ENCODE data around the gene CEP72.
"Not testable (repeated sequence)": the region's sequence is repeated elsewhere in the genome, so short reads cannot be mapped to it uniquely, and the experiment has no call there.

Gene CEP72

DNA sequence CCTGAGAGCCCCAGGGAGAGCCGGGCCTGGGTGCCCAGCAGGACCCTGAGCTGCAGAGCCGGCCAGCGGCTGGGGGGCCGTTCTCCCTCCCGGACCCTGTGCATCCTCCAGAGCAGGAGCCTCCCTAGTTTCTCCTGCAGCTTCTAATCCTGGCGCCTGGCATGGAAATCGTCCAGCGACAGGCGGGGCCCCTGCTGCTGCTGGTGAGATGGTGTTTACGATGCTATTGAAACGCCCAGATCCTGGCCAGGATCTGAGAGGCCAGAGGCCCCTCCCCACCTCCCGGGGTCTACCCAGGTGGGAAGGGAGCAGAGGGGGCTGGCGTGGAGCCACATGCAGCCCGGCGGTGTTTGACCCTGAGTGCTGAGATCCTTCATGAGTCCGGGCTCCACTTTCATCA, 38.2 kb upstream of the CEP72 start:
- Histone ChIP-seq H3K36me3 (ENCODE audit: control insufficient read depth in 4 of 4, insufficient read depth in 4 of 4, low read length in 3 of 4) (no peaks in the 10 kb centered on the region), H3K27ac (ENCODE audit: insufficient read depth in 1 of 2, low read depth in 1 of 2, low read length in 2 of 2, poor library complexity in 1 of 2, severe bottlenecking in 2 of 2) (no peak overlapping the region), H3K27me3 (replicated peaks in 2 of 5; ENCODE audit: control insufficient read depth in 4 of 5, insufficient read depth in 5 of 5, low read length in 4 of 5) (peaks cover 0 to 56% (median 18%) of the 10 kb centered on the region in 5 experiments), H3K4me1 (ENCODE audit: control extremely low read depth in 1 of 4, control insufficient read depth in 4 of 4, insufficient read depth in 4 of 4, low read length in 3 of 4) (no peaks in the 10 kb centered on the region), H3K4me3 (ENCODE audit: control insufficient read depth in 1 of 7, extremely low read depth in 1 of 7, insufficient read depth in 4 of 7, low read depth in 2 of 7, low read length in 6 of 7) (no peak overlapping the region), H3K9me3 (ENCODE audit: control extremely low read depth in 1 of 5, control insufficient read depth in 4 of 5, insufficient read depth in 2 of 5, low read depth in 1 of 5, low read length in 4 of 5) (peaks cover 10 to 27% (median 18%) of the 10 kb centered on the region in 5 experiments)
- WGBS (ENCODE audit: insufficient coverage), result 60% methylated on average over 13 of the region's 16 CpGs
- CTCF ChIA-PET, result no interaction called here
- DNase-seq, result no peak
- POLR2A ChIA-PET, result no interaction called here

DNA sequence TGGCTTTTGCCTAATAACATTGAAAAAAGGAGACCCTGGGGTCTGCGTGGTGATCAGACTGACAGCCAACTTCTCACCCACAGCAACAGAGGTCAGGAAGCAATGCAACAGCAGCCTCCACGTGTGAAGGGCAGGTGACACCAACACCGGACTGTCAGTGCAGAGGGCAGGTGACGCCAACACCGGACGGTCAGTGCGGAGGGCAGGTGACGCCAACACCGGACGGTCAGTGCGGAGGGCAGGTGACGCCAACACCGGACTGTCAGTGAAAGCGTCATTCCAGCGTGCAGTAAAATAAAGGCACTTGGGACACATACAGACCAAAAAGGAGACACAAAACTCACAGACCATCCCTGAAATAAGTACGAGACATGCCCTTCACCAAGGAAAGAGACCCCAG, 37.2 kb upstream of the CEP72 start:
- ChIA-PET POLR2A (no interaction called here), CTCF (no interaction called here)
- DNase-seq, result no peak
- Histone ChIP-seq H3K27me3 (replicated peaks in 2 of 5; ENCODE audit: control insufficient read depth in 4 of 5, insufficient read depth in 5 of 5, low read length in 4 of 5) (peaks cover 4 to 56% (median 24%) of the 10 kb centered on the region in 5 experiments), H3K27ac (ENCODE audit: insufficient read depth in 1 of 2, low read depth in 1 of 2, low read length in 2 of 2, poor library complexity in 1 of 2, severe bottlenecking in 2 of 2) (no peak overlapping the region), H3K9me3 (ENCODE audit: control extremely low read depth in 1 of 5, control insufficient read depth in 4 of 5, insufficient read depth in 2 of 5, low read depth in 1 of 5, low read length in 4 of 5) (peaks cover 10 to 27% (median 18%) of the 10 kb centered on the region in 5 experiments), H3K4me3 (ENCODE audit: control insufficient read depth in 1 of 7, extremely low read depth in 1 of 7, insufficient read depth in 4 of 7, low read depth in 2 of 7, low read length in 6 of 7) (no peak overlapping the region), H3K36me3 (ENCODE audit: control insufficient read depth in 4 of 4, insufficient read depth in 4 of 4, low read length in 3 of 4) (no peaks in the 10 kb centered on the region), H3K4me1 (ENCODE audit: control extremely low read depth in 1 of 4, control insufficient read depth in 4 of 4, insufficient read depth in 4 of 4, low read length in 3 of 4) (no peaks in the 10 kb centered on the region)
- WGBS (ENCODE audit: insufficient coverage), result 95% methylated on average over 16 of the region's 16 CpGs

- Histone ChIP-seq H3K4me1 (ENCODE audit: control extremely low read depth in 1 of 4, control insufficient read depth in 4 of 4, insufficient read depth in 4 of 4, low read length in 3 of 4) (no peaks in the 10 kb centered on the region), H3K27me3 (replicated peaks in 2 of 5; ENCODE audit: control insufficient read depth in 4 of 5, insufficient read depth in 5 of 5, low read length in 4 of 5) (peaks cover 4 to 62% (median 24%) of the 10 kb centered on the region in 5 experiments), H3K36me3 (ENCODE audit: control insufficient read depth in 4 of 4, insufficient read depth in 4 of 4, low read length in 3 of 4) (no peaks in the 10 kb centered on the region), H3K27ac (ENCODE audit: insufficient read depth in 1 of 2, low read depth in 1 of 2, low read length in 2 of 2, poor library complexity in 1 of 2, severe bottlenecking in 2 of 2) (no peak overlapping the region), H3K4me3 (ENCODE audit: control insufficient read depth in 1 of 7, extremely low read depth in 1 of 7, insufficient read depth in 4 of 7, low read depth in 2 of 7, low read length in 6 of 7) (no peak overlapping the region), H3K9me3 (ENCODE audit: control extremely low read depth in 1 of 5, control insufficient read depth in 4 of 5, insufficient read depth in 2 of 5, low read depth in 1 of 5, low read length in 4 of 5) (peaks cover 10 to 27% (median 18%) of the 10 kb centered on the region in 5 experiments)
- ChIA-PET CTCF (no interaction called here), POLR2A (no interaction called here)
- no peak for DNase-seq
- WGBS (ENCODE audit: insufficient coverage), result 100% methylated on average over 4 of the region's 4 CpGs
Measured at GRCh38 chr5:575636-576035, 36.5 kb upstream of the CEP72 start.

DNA sequence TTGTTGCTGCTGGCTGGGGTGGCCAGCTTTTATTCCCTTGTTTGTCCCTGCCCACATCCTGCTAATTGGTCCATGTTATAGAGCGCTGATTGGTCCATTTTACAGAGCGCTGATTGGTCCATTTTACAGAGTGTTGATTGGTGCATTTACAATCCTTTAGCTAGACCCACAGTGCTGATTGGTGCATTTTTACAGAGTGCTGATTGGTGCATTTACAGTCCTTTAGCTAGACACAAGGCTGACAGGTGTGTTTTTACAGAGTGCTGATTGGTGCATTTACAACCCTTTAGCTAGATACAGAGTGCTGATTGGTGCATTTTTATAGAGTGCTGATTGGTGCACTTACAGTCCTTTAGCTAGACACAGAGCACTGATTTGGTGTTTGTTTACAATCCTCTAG, 34.9 kb upstream of the CEP72 start:
- Histone ChIP-seq H3K27me3 (replicated peaks in 2 of 5; ENCODE audit: control insufficient read depth in 4 of 5, insufficient read depth in 5 of 5, low read length in 4 of 5) (peaks cover 4 to 66% (median 26%) of the 10 kb centered on the region in 5 experiments), H3K9me3 (ENCODE audit: control extremely low read depth in 1 of 5, control insufficient read depth in 4 of 5, insufficient read depth in 2 of 5, low read depth in 1 of 5, low read length in 4 of 5) (peaks cover 10 to 27% (median 18%) of the 10 kb centered on the region in 5 experiments)
- H3K4me3 ChIP-seq (ENCODE audit: control insufficient read depth in 1 of 7, extremely low read depth in 1 of 7, insufficient read depth in 4 of 7, low read depth in 2 of 7, low read length in 6 of 7); H3K27ac ChIP-seq (ENCODE audit: insufficient read depth in 1 of 2, low read depth in 1 of 2, low read length in 2 of 2, poor library complexity in 1 of 2, severe bottlenecking in 2 of 2); DNase-seq; H3K36me3 ChIP-seq (ENCODE audit: control insufficient read depth in 4 of 4, insufficient read depth in 4 of 4, low read length in 3 of 4); CTCF ChIA-PET; POLR2A ChIA-PET; H3K4me1 ChIP-seq (ENCODE audit: control extremely low read depth in 1 of 4, control insufficient read depth in 4 of 4, insufficient read depth in 4 of 4, low read length in 3 of 4): not testable (repeated sequence)
- WGBS (ENCODE audit: insufficient coverage), result 100% methylated on average over 2 of the region's 2 CpGs

GRCh38 chr5:577800-578199, 34.3 kb upstream of the CEP72 start:
- Histone ChIP-seq H3K36me3 (ENCODE audit: control insufficient read depth in 4 of 4, insufficient read depth in 4 of 4, low read length in 3 of 4) (no peaks in the 10 kb centered on the region), H3K4me1 (ENCODE audit: control extremely low read depth in 1 of 4, control insufficient read depth in 4 of 4, insufficient read depth in 4 of 4, low read length in 3 of 4) (no peaks in the 10 kb centered on the region), H3K27ac (ENCODE audit: insufficient read depth in 1 of 2, low read depth in 1 of 2, low read length in 2 of 2, poor library complexity in 1 of 2, severe bottlenecking in 2 of 2) (no peak overlapping the region), H3K27me3 (replicated peaks in 2 of 5; ENCODE audit: control insufficient read depth in 4 of 5, insufficient read depth in 5 of 5, low read length in 4 of 5) (peaks cover 4 to 66% (median 23%) of the 10 kb centered on the region in 5 experiments), H3K9me3 (ENCODE audit: control extremely low read depth in 1 of 5, control insufficient read depth in 4 of 5, insufficient read depth in 2 of 5, low read depth in 1 of 5, low read length in 4 of 5) (peaks cover 10 to 27% (median 18%) of the 10 kb centered on the region in 5 experiments), H3K4me3 (ENCODE audit: control insufficient read depth in 1 of 7, extremely low read depth in 1 of 7, insufficient read depth in 4 of 7, low read depth in 2 of 7, low read length in 6 of 7) (no peak overlapping the region)
- ChIA-PET CTCF (no interaction called here), POLR2A (no interaction called here)
- no peak for DNase-seq

GRCh38 chr5:579211-579610, 32.9 kb upstream of the CEP72 start:
- no peaks in the 10 kb centered on the region for H3K36me3 ChIP-seq (ENCODE audit: control insufficient read depth in 4 of 4, insufficient read depth in 4 of 4, low read length in 3 of 4)
- peaks cover 10 to 28% (median 18%) of the 10 kb centered on the region in 5 experiments for H3K9me3 ChIP-seq (ENCODE audit: control extremely low read depth in 1 of 5, control insufficient read depth in 4 of 5, insufficient read depth in 2 of 5, low read depth in 1 of 5, low read length in 4 of 5)
- WGBS (ENCODE audit: insufficient coverage), result 90% methylated on average over 10 of the region's 10 CpGs
- no peak overlapping the region for H3K27ac ChIP-seq (ENCODE audit: insufficient read depth in 1 of 2, low read depth in 1 of 2, low read length in 2 of 2, poor library complexity in 1 of 2, severe bottlenecking in 2 of 2)
- ChIA-PET CTCF (no interaction called here), POLR2A (no interaction called here)
- no peak overlapping the region for H3K4me3 ChIP-seq (ENCODE audit: control insufficient read depth in 1 of 7, extremely low read depth in 1 of 7, insufficient read depth in 4 of 7, low read depth in 2 of 7, low read length in 6 of 7)
- H3K27me3 ChIP-seq (replicated peaks in 2 of 5; ENCODE audit: control insufficient read depth in 4 of 5, insufficient read depth in 5 of 5, low read length in 4 of 5), result peaks cover 4 to 57% (median 17%) of the 10 kb centered on the region in 5 experiments
- no peaks in the 10 kb centered on the region for H3K4me1 ChIP-seq (ENCODE audit: control extremely low read depth in 1 of 4, control insufficient read depth in 4 of 4, insufficient read depth in 4 of 4, low read length in 3 of 4)
- no peak for DNase-seq

DNA sequence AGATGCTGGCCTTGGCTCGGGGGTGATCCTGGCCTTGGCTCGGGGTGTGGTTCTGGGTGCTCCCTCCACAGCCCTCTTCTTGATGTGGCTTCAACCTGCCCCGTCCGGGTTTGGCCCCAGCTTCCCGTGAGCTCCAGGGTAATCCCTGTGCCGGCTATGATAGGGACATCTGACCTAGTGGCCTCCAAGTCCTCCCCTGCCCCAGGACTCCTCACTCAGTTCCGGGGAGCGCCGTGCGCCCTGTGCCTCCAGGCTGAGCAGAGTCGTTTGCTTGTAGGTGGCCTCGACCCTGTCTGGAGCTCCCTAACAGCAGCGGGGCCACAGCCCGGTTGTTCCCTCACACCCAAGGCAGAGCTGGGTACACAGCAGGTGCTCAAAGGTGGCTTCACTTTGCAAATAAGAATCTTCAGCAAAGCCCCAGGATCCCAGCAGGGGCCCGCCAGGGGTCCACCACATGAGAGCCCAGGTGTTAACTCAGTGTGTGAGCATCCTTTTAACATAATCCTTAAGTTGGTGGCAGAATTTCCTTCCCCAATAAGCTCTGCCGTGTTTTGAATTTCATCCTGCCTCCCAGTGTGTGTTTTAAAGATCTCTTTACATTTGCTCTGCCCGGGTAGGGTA, 32.3 kb upstream of the CEP72 start:
- 52% methylated on average over 16 of the region's 17 CpGs for WGBS (ENCODE audit: insufficient coverage)
- POLR2A ChIA-PET, result no interaction called here
- no peak overlapping the region for H3K4me3 ChIP-seq (ENCODE audit: control insufficient read depth in 1 of 7, extremely low read depth in 1 of 7, insufficient read depth in 4 of 7, low read depth in 2 of 7, low read length in 6 of 7)
- no peaks in the 10 kb centered on the region for H3K4me1 ChIP-seq (ENCODE audit: control extremely low read depth in 1 of 4, control insufficient read depth in 4 of 4, insufficient read depth in 4 of 4, low read length in 3 of 4)
- peaks cover 10 to 27% (median 18%) of the 10 kb centered on the region in 5 experiments for H3K9me3 ChIP-seq (ENCODE audit: control extremely low read depth in 1 of 5, control insufficient read depth in 4 of 5, insufficient read depth in 2 of 5, low read depth in 1 of 5, low read length in 4 of 5)
- CTCF ChIA-PET, result no interaction called here
- no peaks in the 10 kb centered on the region for H3K36me3 ChIP-seq (ENCODE audit: control insufficient read depth in 4 of 4, insufficient read depth in 4 of 4, low read length in 3 of 4)
- no peak for DNase-seq
- H3K27me3 ChIP-seq (replicated peaks in 2 of 5; ENCODE audit: control insufficient read depth in 4 of 5, insufficient read depth in 5 of 5, low read length in 4 of 5), result peaks cover 4 to 56% (median 16%) of the 10 kb centered on the region in 5 experiments
- no peak overlapping the region for H3K27ac ChIP-seq (ENCODE audit: insufficient read depth in 1 of 2, low read depth in 1 of 2, low read length in 2 of 2, poor library complexity in 1 of 2, severe bottlenecking in 2 of 2)

Measured in common myeloid progenitor, CD34-positive (primary cell).